GM19328 (cell line): ENCODE measurements around the gene ZNF175.

Experiments used
- ATAC-seq: cut with Tn5 transposase; IDR thresholded peaks from one replicate; pipeline ENCODE4 v1.9.1; 2021; ENCODE audit warnings: mild to moderate bottlenecking, moderate library complexity; ENCODE audit not compliant: unreplicated experiment

ZNF175 gene

GRCh38 chr19:51587264-51588191 lies 16.4 kb downstream of the ZNF175 start:
- no peak for ATAC-seq

GRCh38 chr19:51589511-51589910 lies 18.4 kb downstream of the ZNF175 start:
- no peak for ATAC-seq

- no peak for ATAC-seq
These were observed 19.4 kb downstream of the ZNF175 start for GRCh38 chr19:51590441-51590840.

GRCh38 chr19:51592521-51592920 lies 21.4 kb downstream of the ZNF175 start:
- no peak for ATAC-seq

GRCh38 chr19:51593138-51593890 lies 22.2 kb downstream of the ZNF175 start:
- no peak for ATAC-seq

GRCh38 chr19:51593969-51594773 lies 23.1 kb downstream of the ZNF175 start:
- ATAC-seq = peak; percentile 96

GRCh38 chr19:51594774-51595109 lies 23.7 kb downstream of the ZNF175 start:
- ATAC-seq = no peak

GRCh38 chr19:51595190-51596175 lies 24.4 kb downstream of the ZNF175 start:
- ATAC-seq = no peak

GRCh38 chr19:51598159-51598915 lies 27.3 kb downstream of the ZNF175 start:
- ATAC-seq = no peak

- no peak for ATAC-seq
These were observed 28.0 kb downstream of the ZNF175 start for GRCh38 chr19:51599084-51599483.

- ATAC-seq = no peak
These were observed 30.0 kb downstream of the ZNF175 start for GRCh38 chr19:51600940-51601580.

- ATAC-seq = no peak
These were observed 31.2 kb downstream of the ZNF175 start for GRCh38 chr19:51602189-51602854.

- ATAC-seq = peak; percentile 93
These were observed 36.0 kb downstream of the ZNF175 start for GRCh38 chr19:51607077-51607476.

- no peak for ATAC-seq
These were observed 37.0 kb downstream of the ZNF175 start for GRCh38 chr19:51607920-51608562.

GRCh38 chr19:51610576-51610975 lies 39.5 kb downstream of the ZNF175 start:
- ATAC-seq = no peak

GRCh38 chr19:51614789-51615188 lies 43.7 kb downstream of the ZNF175 start:
- ATAC-seq = no peak

- no peak for ATAC-seq
These were observed 44.9 kb downstream of the ZNF175 start for GRCh38 chr19:51615991-51616390.

- no peak for ATAC-seq
These were observed 50.1 kb downstream of the ZNF175 start for GRCh38 chr19:51621178-51621577.
